Endothelial cell of umbilical vein (primary cell): ENCODE data around the gene TLR1. TPM values are rescaled to one million over a fixed set of nuclear protein-coding genes. Genes with fewer than 3 reads are reported as not detected.

ENCODE experiments used
- BruUV-seq: library from RNA; stranded (reverse); fragments of 400-500 nt; replicated peaks from 2 replicates; lab custom pipeline; 2021; lab: Mats Ljungman, UMichigan
- CTCF ChIA-PET: fragments of 300-600, 350-600 bp; sonication (Branson Sonifier 250); formaldehyde crosslinking; loops from one replicate; lab custom pipeline; 2021; ENCODE audit warnings: antibody characterized with exemption, inconsistent platforms; lab: Charles Lee
- POLR2A ChIA-PET: fragments of 300-600, 350-600 bp; sonication (Branson Sonifier 250); formaldehyde crosslinking; loops from one replicate; lab custom pipeline; 2021; ENCODE audit warnings: antibody characterized with exemption, inconsistent platforms; lab: Charles Lee
- DNase-seq: peaks from one replicate; pipeline ENCODE4 v3.0.0-alpha.2; 2011; ENCODE audit warnings: low read depth, low spot score
- FAIRE-seq: peaks from 2 replicates; lab custom pipeline; 2011; peaks lifted over from hg19 to GRCh38; lab: Jason Lieb, UNC
- H2AFZ ChIP-seq: 2 replicates; pipeline ENCODE4 v1.6.0; 2012; ENCODE audit warnings: low read depth, low read length, control low read depth, inconsistent platforms
- H3K27ac ChIP-seq: 2 replicates; pipeline ENCODE4 v1.5.1; 2011; ENCODE audit warnings: low read depth, mild to moderate bottlenecking, control low read depth, low read length, moderate library complexity; ENCODE audit not compliant: insufficient read depth
- H3K27me3 ChIP-seq, 2 experiments: 2 replicates each; pipeline versions ENCODE4 v1.6.0 to v1.6.1; 2011; ENCODE audit warnings: low read length in 2 of 2, mixed read lengths in 1 of 2; ENCODE audit not compliant: control insufficient read depth in 2 of 2, insufficient read depth in 2 of 2
- H3K36me3 ChIP-seq, 2 experiments: 2 replicates in 1 of 2; 3 replicates in 1 of 2; pipeline ENCODE4 v1.5.1; 2011; ENCODE audit warnings: low read length in 2 of 2, mild to moderate bottlenecking in 1 of 2, moderate library complexity in 1 of 2; ENCODE audit not compliant: control insufficient read depth in 2 of 2, insufficient read depth in 2 of 2; ENCODE audit errors: extremely low read depth in 1 of 2
- H3K4me1 ChIP-seq: 3 replicates; pipeline ENCODE4 v1.5.1; 2011; ENCODE audit warnings: mild to moderate bottlenecking, low read length; ENCODE audit not compliant: control insufficient read depth, insufficient read depth; ENCODE audit errors: extremely low read depth
- H3K4me2 ChIP-seq: 2 replicates; pipeline ENCODE4 v1.6.1; 2011; ENCODE audit warnings: low read length, control low read depth, mixed read lengths; ENCODE audit not compliant: insufficient read depth
- H3K4me3 ChIP-seq, 3 experiments: fragments of 200-600 bp in 1 of 3; sonication (generic), shearing (Covaris generic) in 1 of 3; replicated peaks in 1 of 3; 2 replicates each; pipeline ENCODE4 v1.5.1; 2011 to 2016; ENCODE audit warnings: control low read depth in 3 of 3, low read length in 3 of 3, mild to moderate bottlenecking in 2 of 3, inconsistent platforms in 1 of 3, low read depth in 1 of 3, moderate library complexity in 1 of 3; ENCODE audit not compliant: insufficient read depth in 1 of 3
- H3K79me2 ChIP-seq: 2 replicates; pipeline ENCODE4 v1.6.0; 2012; ENCODE audit warnings: low read length, inconsistent platforms; ENCODE audit not compliant: control insufficient read depth, insufficient read depth
- H3K9ac ChIP-seq: replicated peaks from 2 replicates; pipeline ENCODE3; 2011; ENCODE audit warnings: low read length, control low read depth; ENCODE audit not compliant: insufficient read depth; ENCODE audit errors: extremely low read depth
- H3K9me1 ChIP-seq: replicated peaks from 3 replicates; pipeline ENCODE4 v1.6.0; 2011; ENCODE audit warnings: mild to moderate bottlenecking, low read length; ENCODE audit not compliant: control insufficient read depth, insufficient read depth; ENCODE audit errors: extremely low read depth
- H3K9me3 ChIP-seq: replicated peaks from 2 replicates; pipeline ENCODE4 v1.5.1; 2012; ENCODE audit warnings: low read length, inconsistent platforms; ENCODE audit not compliant: control insufficient read depth, insufficient read depth
- H4K20me1 ChIP-seq: replicated peaks from 2 replicates; pipeline ENCODE3; 2011; ENCODE audit warnings: mild to moderate bottlenecking, low read length; ENCODE audit not compliant: control insufficient read depth, insufficient read depth; ENCODE audit errors: extremely low read depth
- EZH2 ChIP-seq: IDR thresholded peaks from 2 replicates; pipeline ENCODE4 v1.6.1; 2012; ENCODE audit warnings: borderline replicate concordance, low read depth, mild to moderate bottlenecking, moderate library complexity, low read length, inconsistent platforms; ENCODE audit not compliant: severe bottlenecking
- FOS ChIP-seq: IDR thresholded peaks from 2 replicates; pipeline ENCODE4 v1.6.1; 2011; ENCODE audit warnings: mild to moderate bottlenecking, low read length, moderate library complexity, borderline replicate concordance; ENCODE audit not compliant: insufficient read depth
- GATA2 ChIP-seq: IDR thresholded peaks from 2 replicates; pipeline ENCODE4 v1.7.0; 2011; ENCODE audit warnings: low read depth, mild to moderate bottlenecking, moderate library complexity, mixed read lengths, low read length; ENCODE audit not compliant: insufficient read length, insufficient read depth
- JUN ChIP-seq: IDR thresholded peaks from 2 replicates; pipeline ENCODE4 v1.6.1; 2011; ENCODE audit warnings: borderline replicate concordance, low read depth; ENCODE audit not compliant: insufficient read length, insufficient read depth
- MYC ChIP-seq: IDR thresholded peaks from one replicate; pipeline ENCODE4 v1.6.1; 2011; ENCODE audit warnings: mild to moderate bottlenecking, low read depth, low read length
- POLR2A ChIP-seq: IDR thresholded peaks from 2 replicates; pipeline ENCODE4 v1.6.1; 2012; ENCODE audit warnings: low read depth, mild to moderate bottlenecking, control low read depth, low read length
- POLR2AphosphoS5 ChIP-seq: IDR thresholded peaks from 2 replicates; pipeline ENCODE4 v1.6.1; 2012; ENCODE audit warnings: low read depth, mild to moderate bottlenecking, control low read depth, low read length, moderate library complexity; ENCODE audit not compliant: insufficient read depth
- dilution Hi-C: fragments of 300-500 bp; cut with MboI; formaldehyde crosslinking; loops from one replicate; pipeline ENCODE4 v1.15.0; 2019; ENCODE audit warnings: low sequenced_read_pairs; ENCODE audit not compliant: extremely low pct_ligation_motif_present
- intact Hi-C: fragments of 100-400 bp; cut with micrococcal nuclease; formaldehyde crosslinking; loops from one replicate; pipeline ENCODE4 v1.10.0; 2022
- polyA plus RNA-seq, 4 experiments: library from polyadenylated mRNA; depleted of rRNA in 3 of 4; stranded (reverse) in 3 of 4; unstranded in 1 of 4; fragments of >200 nt; gene quantifications; 2 replicates each; pipeline versions ENCODE4 v1.2.1 to v1.2.3, GENCODE V29; 2011 to 2012; ENCODE audit warnings: missing spikeins in 1 of 4
- total RNA-seq: library from RNA; stranded (reverse); gene quantifications from 2 replicates; pipeline ENCODE4 v1.2.3, GENCODE V29; 2021
- TF ChIP-seq, protein P1 (sequence below), 2 donors: IDR thresholded peaks; 1 replicate in 1 of 2; 2 replicates in 1 of 2; pipeline ENCODE4 v1.5.1; 2011; ENCODE audit warnings: low read length in 2 of 2, mild to moderate bottlenecking in 2 of 2, moderate library complexity in 2 of 2, control low read depth in 1 of 2, inconsistent platforms in 1 of 2, low read depth in 1 of 2; ENCODE audit not compliant: insufficient read depth in 1 of 2; ENCODE audit errors: extremely low read depth in 1 of 2
- TF ChIP-seq, protein P2 (sequence below): IDR thresholded peaks from 2 replicates; pipeline ENCODE4 v1.6.1; 2011; ENCODE audit not compliant: insufficient read depth, insufficient read length

The TLR1 gene
- total and polyA plus RNA-seq, 2 donors (not counting 3 experiments of a cell fraction or from before 2014, with no cell fraction given): 0.81 to 2.7 TPM

GRCh38 chr4:38821739-38822138 is 17.1 kb upstream of the TLR1 start:
- no TSS peak for BruUV-seq
- no peaks in the 10 kb centered on the region for H3K4me1 ChIP-seq
- TF ChIP-seq POLR2AphosphoS5 (no peak), EZH2 (no peak), GATA2 (no peak), POLR2A (no peak), JUN (no peak), MYC (no peak), FOS (no peak)
- TF ChIP-seq, protein P1, sequence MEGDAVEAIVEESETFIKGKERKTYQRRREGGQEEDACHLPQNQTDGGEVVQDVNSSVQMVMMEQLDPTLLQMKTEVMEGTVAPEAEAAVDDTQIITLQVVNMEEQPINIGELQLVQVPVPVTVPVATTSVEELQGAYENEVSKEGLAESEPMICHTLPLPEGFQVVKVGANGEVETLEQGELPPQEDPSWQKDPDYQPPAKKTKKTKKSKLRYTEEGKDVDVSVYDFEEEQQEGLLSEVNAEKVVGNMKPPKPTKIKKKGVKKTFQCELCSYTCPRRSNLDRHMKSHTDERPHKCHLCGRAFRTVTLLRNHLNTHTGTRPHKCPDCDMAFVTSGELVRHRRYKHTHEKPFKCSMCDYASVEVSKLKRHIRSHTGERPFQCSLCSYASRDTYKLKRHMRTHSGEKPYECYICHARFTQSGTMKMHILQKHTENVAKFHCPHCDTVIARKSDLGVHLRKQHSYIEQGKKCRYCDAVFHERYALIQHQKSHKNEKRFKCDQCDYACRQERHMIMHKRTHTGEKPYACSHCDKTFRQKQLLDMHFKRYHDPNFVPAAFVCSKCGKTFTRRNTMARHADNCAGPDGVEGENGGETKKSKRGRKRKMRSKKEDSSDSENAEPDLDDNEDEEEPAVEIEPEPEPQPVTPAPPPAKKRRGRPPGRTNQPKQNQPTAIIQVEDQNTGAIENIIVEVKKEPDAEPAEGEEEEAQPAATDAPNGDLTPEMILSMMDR (IDR thresholded peaks at IDR 0.05; ENCODE audit: extremely low read depth in 1 of 2, insufficient read depth in 1 of 2, low read depth in 1 of 2, low read length in 2 of 2): no peak
- TF ChIP-seq, protein P2, sequence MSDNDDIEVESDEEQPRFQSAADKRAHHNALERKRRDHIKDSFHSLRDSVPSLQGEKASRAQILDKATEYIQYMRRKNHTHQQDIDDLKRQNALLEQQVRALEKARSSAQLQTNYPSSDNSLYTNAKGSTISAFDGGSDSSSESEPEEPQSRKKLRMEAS: no peak
- H3K4me2 ChIP-seq: no peak overlapping the region
- ChIA-PET CTCF (interaction anchor here (0.5 to 2.1 kb wide), 6 partner anchors 9 to 41 kb away, joined by 3 to 5 read pairs (median 4); partner anchors contain the start of gene TLR10), POLR2A (no interaction called here)
- no peak overlapping the region for H3K4me3 ChIP-seq
- H4K20me1 ChIP-seq: no peaks in the 10 kb centered on the region
- no peak overlapping the region for H2AFZ ChIP-seq
- intact Hi-C loops (no loop called here), dilution Hi-C loops (no loop called here)
- no peaks in the 10 kb centered on the region for H3K9me1 ChIP-seq
- no peak for DNase-seq
- H3K9ac ChIP-seq: no peak overlapping the region
- FAIRE-seq: no peak
- no peaks in the 10 kb centered on the region for H3K36me3 ChIP-seq
- no peaks in the 10 kb centered on the region for H3K79me2 ChIP-seq
- H3K27ac ChIP-seq: no peak overlapping the region
- H3K27me3 ChIP-seq: peaks cover 13 to 14% of the 10 kb centered on the region in 2 experiments
- no peaks in the 10 kb centered on the region for H3K9me3 ChIP-seq
